H1 (cell line): ENCODE results near the gene PKNOX1. TPM values are rescaled to one million over a fixed set of nuclear protein-coding genes. Genes with fewer than 3 reads are reported as not detected.
A peak's percentile ranks its signal among the peaks of the same experiment; 100 is the strongest.

ENCODE experiments used
- CTCF ChIA-PET: fragments of 300-600 bp; sonication (Branson Sonifier 250); formaldehyde crosslinking; loops from one replicate; lab custom pipeline; 2021; ENCODE audit not compliant: partially characterized antibody; lab: Charles Lee
- POLR2A ChIA-PET: fragments of 300-600 bp; sonication (Branson Sonifier 250); formaldehyde crosslinking; loops from one replicate; lab custom pipeline; 2021; ENCODE audit warnings: inconsistent platforms; ENCODE audit not compliant: partially characterized antibody; lab: Charles Lee
- DNase-seq, 2 experiments: peaks; one replicate each; pipeline versions ENCODE4 v3.0.0 to v3.0.0-alpha.2; 2010 to 2022; ENCODE audit warnings: low spot score in 2 of 2, low read depth in 1 of 2, mixed read lengths in 1 of 2
- FAIRE-seq: peaks from 2 replicates; lab custom pipeline; 2011; peaks lifted over from hg19 to GRCh38; lab: Jason Lieb, UNC
- H2AFZ ChIP-seq: 2 replicates; pipeline ENCODE4 v1.8.1; 2012; ENCODE audit warnings: low read length, inconsistent platforms
- H2AK5ac ChIP-seq: 2 replicates; pipeline ENCODE4 v1.6.1; 2013; ENCODE audit warnings: low read depth, low read length
- H2BK120ac ChIP-seq: replicated peaks from 2 replicates; pipeline ENCODE3; 2013; ENCODE audit warnings: low read depth, low read length, inconsistent platforms
- H2BK12ac ChIP-seq: 2 replicates; pipeline ENCODE4 v1.6.1; 2013; ENCODE audit warnings: low read depth, low read length
- H2BK15ac ChIP-seq: 2 replicates; pipeline ENCODE4 v1.6.1; 2013; ENCODE audit warnings: low read length
- H2BK20ac ChIP-seq: 2 replicates; pipeline ENCODE4 v1.6.1; 2013; ENCODE audit warnings: low read length
- H2BK5ac ChIP-seq: 2 replicates; pipeline ENCODE4 v1.6.1; 2013; ENCODE audit warnings: low read depth, low read length
- H3K14ac ChIP-seq: 2 replicates; pipeline ENCODE4 v1.6.1; 2013; ENCODE audit warnings: inconsistent platforms; ENCODE audit not compliant: insufficient read length
- H3K18ac ChIP-seq: 2 replicates; pipeline ENCODE4 v1.6.1; 2013; ENCODE audit warnings: low read length; ENCODE audit errors: extremely low read depth
- H3K23ac ChIP-seq: 2 replicates; pipeline ENCODE4 v1.6.1; 2013; ENCODE audit warnings: inconsistent platforms; ENCODE audit not compliant: insufficient read length
- H3K23me2 ChIP-seq: 2 replicates; pipeline ENCODE4 v1.6.1; 2013; ENCODE audit warnings: low read depth, low read length
- H3K27ac ChIP-seq: 2 replicates; pipeline ENCODE4 v1.6.1; 2011; ENCODE audit warnings: low read depth, low read length, inconsistent platforms
- H3K27me3 ChIP-seq, 4 experiments: replicated peaks in 1 of 4; 1 replicate in 1 of 4; 2 replicates in 3 of 4; pipeline versions ENCODE4 v1.6.1 to v1.8.1; 2011 to 2013; ENCODE audit warnings: low read length in 3 of 4, mild to moderate bottlenecking in 3 of 4, inconsistent platforms in 2 of 4, mixed read lengths in 2 of 4, moderate library complexity in 1 of 4; ENCODE audit not compliant: control insufficient read depth in 3 of 4, insufficient read depth in 3 of 4; ENCODE audit errors: extremely low read depth in 1 of 4
- H3K36me3 ChIP-seq, 4 experiments: 2 replicates each; pipeline versions ENCODE4 v1.6.1 to v1.8.1; 2011 to 2013; ENCODE audit warnings: mild to moderate bottlenecking in 4 of 4, low read length in 3 of 4, moderate library complexity in 2 of 4, control low read depth in 1 of 4, inconsistent platforms in 1 of 4; ENCODE audit not compliant: insufficient read depth in 4 of 4, control insufficient read depth in 2 of 4
- H3K4ac ChIP-seq: replicated peaks from 2 replicates; pipeline ENCODE3; 2013; ENCODE audit warnings: low read length, low read depth, mixed read lengths, inconsistent platforms; ENCODE audit not compliant: insufficient read length
- H3K4me1 ChIP-seq, 4 experiments: replicated peaks in 1 of 4; 1 replicate in 1 of 4; 2 replicates in 3 of 4; pipeline versions ENCODE4 v1.6.1 to v1.8.1; 2011 to 2013; ENCODE audit warnings: low read length in 3 of 4, inconsistent platforms in 2 of 4, mixed read lengths in 1 of 4; ENCODE audit not compliant: insufficient read depth in 4 of 4, control insufficient read depth in 3 of 4
- H3K4me2 ChIP-seq, 2 experiments: 2 replicates each; pipeline versions ENCODE4 v1.6.1 to v1.8.1; 2011 to 2013; ENCODE audit warnings: low read depth in 2 of 2, low read length in 2 of 2, control low read depth in 1 of 2, inconsistent platforms in 1 of 2, mild to moderate bottlenecking in 1 of 2; ENCODE audit not compliant: insufficient read depth in 1 of 2
- H3K4me3 ChIP-seq, 4 experiments: fragments of 200-600, 300-600 bp in 1 of 4; sonication (generic), shearing (Covaris generic), sonication (Bioruptor Twin) in 1 of 4; 2 replicates each; pipeline versions ENCODE4 v1.5.1 to v1.8.1; 2011 to 2016; ENCODE audit warnings: low read length in 4 of 4, low read depth in 3 of 4, control low read depth in 2 of 4, inconsistent platforms in 2 of 4, mild to moderate bottlenecking in 2 of 4, mixed read lengths in 1 of 4, moderate library complexity in 1 of 4; ENCODE audit not compliant: insufficient read depth in 2 of 4; ENCODE audit errors: extremely low read depth in 1 of 4
- H3K56ac ChIP-seq: replicated peaks from 2 replicates; pipeline ENCODE3; 2013; ENCODE audit warnings: low read depth, mild to moderate bottlenecking, mixed read lengths, low read length, inconsistent platforms; ENCODE audit not compliant: insufficient read length
- H3K79me1 ChIP-seq: 2 replicates; pipeline ENCODE4 v1.6.1; 2013; ENCODE audit warnings: low read depth, low read length, control low read depth
- H3K79me2 ChIP-seq, 2 experiments: 2 replicates each; pipeline versions ENCODE4 v1.6.1 to v1.8.1; 2012 to 2013; ENCODE audit warnings: low read length in 2 of 2, mild to moderate bottlenecking in 2 of 2, inconsistent platforms in 1 of 2; ENCODE audit not compliant: insufficient read depth in 2 of 2, control insufficient read depth in 1 of 2
- H3K9ac ChIP-seq, 4 experiments: replicated peaks in 1 of 4; 1 replicate in 1 of 4; 2 replicates in 3 of 4; pipeline versions ENCODE4 v1.6.1 to v1.8.1; 2011 to 2013; ENCODE audit warnings: low read depth in 3 of 4, low read length in 3 of 4, control low read depth in 2 of 4, mild to moderate bottlenecking in 2 of 4, moderate library complexity in 2 of 4, inconsistent platforms in 1 of 4; ENCODE audit errors: extremely low read depth in 1 of 4
- H3K9me3 ChIP-seq, 2 experiments: 2 replicates each; pipeline versions ENCODE4 v1.6.1 to v1.8.1; 2012 to 2013; ENCODE audit warnings: mild to moderate bottlenecking in 2 of 2, moderate library complexity in 2 of 2, control low read depth in 1 of 2, inconsistent platforms in 1 of 2, low read depth in 1 of 2, low read length in 1 of 2, mixed read lengths in 1 of 2; ENCODE audit not compliant: insufficient read depth in 2 of 2
- H4K20me1 ChIP-seq, 2 experiments: replicated peaks in 1 of 2; 2 replicates each; pipeline versions ENCODE3 to v1.8.1; 2011 to 2013; ENCODE audit warnings: inconsistent platforms in 2 of 2, low read length in 2 of 2, mild to moderate bottlenecking in 1 of 2; ENCODE audit not compliant: insufficient read depth in 2 of 2, control insufficient read depth in 1 of 2
- H4K5ac ChIP-seq: 2 replicates; pipeline ENCODE4 v1.6.1; 2013; ENCODE audit warnings: low read length, low read depth, mixed read lengths, inconsistent platforms; ENCODE audit not compliant: insufficient read length
- H4K8ac ChIP-seq: 2 replicates; pipeline ENCODE4 v1.8.0; 2013; ENCODE audit warnings: mild to moderate bottlenecking, moderate library complexity, low read length, inconsistent platforms; ENCODE audit not compliant: insufficient read depth; ENCODE audit errors: extremely low read depth
- H4K91ac ChIP-seq: replicated peaks from 2 replicates; pipeline ENCODE3; 2013; ENCODE audit warnings: low read length, mixed read lengths, inconsistent platforms; ENCODE audit not compliant: insufficient read length
- SP2 ChIP-seq: IDR thresholded peaks from 2 replicates; pipeline ENCODE4 v1.6.1; 2012; ENCODE audit warnings: mild to moderate bottlenecking, low read length, inconsistent platforms
- TAF1 ChIP-seq: IDR thresholded peaks from 2 replicates; pipeline ENCODE4 v1.6.1; 2011; ENCODE audit warnings: mild to moderate bottlenecking, low read depth, low read length
- WGBS, 2 experiments: shearing (Covaris generic) in 1 of 2; methylation state at CpG; one replicate each; pipeline versions ENCODE4 v1.1.6 to v1.1.7; 2013 to 2015; ENCODE audit warnings: low lambda C conversion rate in 2 of 2, mixed read lengths in 2 of 2, inconsistent platforms in 1 of 2, low coverage in 1 of 2, missing lambda C conversion rate in 1 of 2; ENCODE audit not compliant: insufficient replicate concordance in 2 of 2, insufficient coverage in 1 of 2, insufficient read length in 1 of 2; ENCODE audit errors: extremely low coverage in 1 of 2, missing lambda C conversion rate in 1 of 2; 5-methylcytosine and 5-hydroxymethylcytosine counted together
- polyA plus RNA-seq, 7 experiments: library from polyadenylated mRNA; depleted of rRNA in 3 of 7; stranded (reverse) in 5 of 7; unstranded in 2 of 7; fragments of >200 nt in 5 of 7; fragments of 200-250 nt in 2 of 7; gene quantifications; 1 replicate in 5 of 7; 2 replicates in 1 of 7; 4 replicates in 1 of 7; pipeline versions ENCODE4 v1.2.1 to v1.2.3, GENCODE V29; 2011 to 2013; ENCODE audit warnings: missing spikeins in 2 of 7, mixed read lengths in 2 of 7
- total RNA-seq: library from RNA; stranded (reverse); fragmentation: NEBNext Ultra II Directional; extraction: Animal tissue kit (Norgen Biotek cat#: 25700); gene quantifications from 2 replicates; pipeline ENCODE4 v1.2.1, GENCODE V29; 2021

Gene PKNOX1
- total and polyA plus RNA-seq, 2 of the 8 experiments (the other 6 are each of a cell fraction or from before 2014, with no cell fraction given): 20.4 to 31.9 TPM

- CTCF ChIA-PET: no interaction called here
- Histone ChIP-seq H2BK12ac (no peak overlapping the region), H3K4ac (no peak overlapping the region), H2BK120ac (no peak overlapping the region), H4K8ac (peak overlapping the region; percentile 84; the same call in 1 of the 2 replicates), H3K27ac (no peak overlapping the region), H3K56ac (no peak overlapping the region), H3K79me2 (no peaks in the 10 kb centered on the region), H3K14ac (no peak overlapping the region), H4K20me1 (no peaks in the 10 kb centered on the region), H3K23me2 (no peaks in the 10 kb centered on the region), H3K36me3 (peaks cover 5 to 30% (median 8%) of the 10 kb centered on the region in 4 experiments; a peak in 6 of 8 replicates), H2BK15ac (no peak overlapping the region), H3K9me3 (no peaks in the 10 kb centered on the region), H4K5ac (no peak overlapping the region), H3K9ac (no peak overlapping the region), H3K79me1 (peaks cover 2% of the 10 kb centered on the region; the same call in 1 of the 2 replicates), H2BK20ac (peak overlapping the region; percentile 72; the same call in 1 of the 2 replicates), H2AFZ (no peak overlapping the region), H3K18ac (no peak overlapping the region), H3K4me2 (no peak overlapping the region), H3K4me1 (0 out of 7 replicates have a peak, but pooled peaks cover 0 to 2% (median 0%) of the 10 kb centered on the region in 4 experiments), H2BK5ac (peak overlapping the region; percentile 4; the same call in 1 of the 2 replicates), H3K4me3 (no peak overlapping the region), H4K91ac (no peak overlapping the region), H3K23ac (no peak overlapping the region), H2AK5ac (no peak overlapping the region), H3K27me3 (no peaks in the 10 kb centered on the region)
- POLR2A ChIA-PET: no interaction called here
- WGBS, 2 experiments: 88% methylated on average over 13 of the region's 13 CpGs; no CpG with 5 or more reads in 1 of the 2 experiments
- DNase-seq (no peak), FAIRE-seq (no peak)
- no peak for TF ChIP-seq TAF1
- TF ChIP-seq SP2: no peak
Observed at GRCh38 chr21:43020177-43020576, 45.8 kb downstream of the PKNOX1 start.
